HCT116 (cell line): Measurements from ENCODE around the gene SDSL. TPM values are rescaled to one million over a fixed set of nuclear protein-coding genes. Genes with fewer than 3 reads are reported as not detected.

Experiments
- ATAC-seq: fragments of 200-7000 bp; cut with Tn5 transposase; 2 replicates; pipeline ENCODE4 v1.9.1; 2020; ENCODE audit warnings: mild to moderate bottlenecking, moderate library complexity
- BruUV-seq: library from RNA; stranded (reverse); fragments of 400-500 nt; replicated peaks from 2 replicates; lab custom pipeline; 2021; lab: Mats Ljungman, UMichigan
- CTCF ChIA-PET: fragments of 300-600 bp; sonication (Branson Sonifier 250); formaldehyde crosslinking; loops from one replicate; lab custom pipeline; 2021; ENCODE audit warnings: antibody characterized with exemption; lab: Charles Lee
- POLR2A ChIA-PET: fragments of 300-600, 350-600 bp; sonication (Branson Sonifier 250); formaldehyde crosslinking; loops from one replicate; lab custom pipeline; 2021; ENCODE audit warnings: antibody characterized with exemption; lab: Charles Lee
- RAD21 ChIA-PET, 2 experiments: fragments of 300-600 bp; sonication (Branson Sonifier 250); formaldehyde crosslinking; loops; one replicate each; lab custom pipeline; 2023; ENCODE audit warnings: low total read pairs in 2 of 2; ENCODE audit not compliant: uncharacterized antibody in 2 of 2, unreplicated experiment in 2 of 2, low non-redundant PET in 1 of 2; lab: Charles Lee
- DNase-seq: peaks from one replicate; pipeline ENCODE4 v3.0.0-alpha.2; 2010; ENCODE audit warnings: low read depth, low spot score
- H2AFZ ChIP-seq: fragments of 200-600 bp; shearing (Covaris generic), sonication (generic); 2 replicates; pipeline ENCODE4 v1.6.1; 2017; ENCODE audit warnings: low read depth, mixed run types, mixed read lengths, antibody characterized with exemption, low read length; ENCODE audit not compliant: poor library complexity, severe bottlenecking
- H3K27ac ChIP-seq: 2 replicates; pipeline ENCODE4 v1.5.1; 2012; ENCODE audit warnings: low read depth, low read length
- H3K27me3 ChIP-seq: fragments of 200-600 bp; sonication (generic); 2 replicates; pipeline ENCODE4 v1.6.1; 2016; ENCODE audit warnings: mixed run types, low read length, mixed read lengths; ENCODE audit not compliant: insufficient read depth
- H3K36me3 ChIP-seq, 2 experiments: fragments of 200-500 bp in 1 of 2; fragments of 200-600 bp in 1 of 2; sonication (Bioruptor generic) in 1 of 2; sonication (generic) in 1 of 2; 2 replicates each; pipeline versions ENCODE4 v1.5.1 to v1.6.1; 2014 to 2016; ENCODE audit warnings: low read length in 2 of 2, inconsistent platforms in 1 of 2, mixed read lengths in 1 of 2, mixed run types in 1 of 2; ENCODE audit not compliant: insufficient read depth in 2 of 2, control insufficient read depth in 1 of 2
- H3K4me1 ChIP-seq, 2 experiments: fragments of 200-600 bp in 1 of 2; sonication (generic) in 1 of 2; 2 replicates each; pipeline versions ENCODE4 v1.5.1 to v1.6.1; 2012 to 2017; ENCODE audit warnings: low read length in 2 of 2, inconsistent platforms in 1 of 2, mild to moderate bottlenecking in 1 of 2, mixed read lengths in 1 of 2, mixed run types in 1 of 2, moderate library complexity in 1 of 2; ENCODE audit not compliant: insufficient read depth in 2 of 2, control insufficient read depth in 1 of 2
- H3K4me2 ChIP-seq: fragments of 200-600 bp; sonication (generic); 2 replicates; pipeline ENCODE4 v1.6.1; 2017; ENCODE audit warnings: mixed run types, low read length, mixed read lengths
- H3K4me3 ChIP-seq, 2 experiments: fragments of 200-600 bp in 1 of 2; sonication (generic) in 1 of 2; replicated peaks in 1 of 2; 2 replicates each; pipeline ENCODE4 v1.5.1; 2011 to 2016; ENCODE audit warnings: low read length in 2 of 2, control low read depth in 1 of 2, low read depth in 1 of 2, mild to moderate bottlenecking in 1 of 2, mixed read lengths in 1 of 2, mixed run types in 1 of 2
- H3K79me2 ChIP-seq: fragments of 200-600 bp; sonication (generic); 2 replicates; pipeline ENCODE4 v1.6.1; 2017; ENCODE audit warnings: mild to moderate bottlenecking, mixed run types, low read length, moderate library complexity, mixed read lengths; ENCODE audit not compliant: insufficient read depth
- H3K9ac ChIP-seq: fragments of 200-600 bp; sonication (generic); 2 replicates; pipeline ENCODE4 v1.6.1; 2016; ENCODE audit warnings: low read length, mixed read lengths
- H3K9me2 ChIP-seq: fragments of 200-600 bp; sonication (generic), shearing (Covaris generic); 2 replicates; pipeline ENCODE4 v1.6.1; 2017; ENCODE audit warnings: mixed run types, mild to moderate bottlenecking, moderate library complexity; ENCODE audit not compliant: insufficient read depth
- H3K9me3 ChIP-seq, 2 experiments: fragments of 200-500 bp in 1 of 2; fragments of 200-600 bp in 1 of 2; sonication (Bioruptor generic) in 1 of 2; sonication (generic) in 1 of 2; 2 replicates each; pipeline ENCODE4 v1.6.1; 2014 to 2017; ENCODE audit warnings: low read length in 2 of 2, mixed read lengths in 2 of 2, inconsistent platforms in 1 of 2, low read depth in 1 of 2, mild to moderate bottlenecking in 1 of 2, mixed run types in 1 of 2, moderate library complexity in 1 of 2; ENCODE audit not compliant: control insufficient read depth in 1 of 2, insufficient read depth in 1 of 2
- H4K20me1 ChIP-seq: fragments of 200-600 bp; sonication (generic), shearing (Covaris generic); 2 replicates; pipeline ENCODE4 v1.6.1; 2017; ENCODE audit warnings: mixed run types, mild to moderate bottlenecking, moderate library complexity; ENCODE audit not compliant: insufficient read depth
- EGR1 ChIP-seq: IDR thresholded peaks from 2 replicates; pipeline ENCODE4 v1.6.1; 2012; ENCODE audit warnings: low read depth
- ELF1 ChIP-seq: IDR thresholded peaks from 2 replicates; pipeline ENCODE4 v1.6.1; 2012; ENCODE audit warnings: low read depth, borderline replicate concordance
- EZH2phosphoT487 ChIP-seq: fragments of 200-600 bp; IDR thresholded peaks from 2 replicates; pipeline ENCODE4 v1.6.1; 2018; ENCODE audit warnings: antibody characterized with exemption, borderline replicate concordance
- POLR2A ChIP-seq: IDR thresholded peaks from 2 replicates; pipeline ENCODE4 v1.7.0; 2011; ENCODE audit warnings: borderline replicate concordance; ENCODE audit not compliant: insufficient read depth, insufficient read length; ENCODE audit errors: extremely low read depth
- POLR2AphosphoS5 ChIP-seq: IDR thresholded peaks from 2 replicates; pipeline ENCODE4 v1.6.1; 2011; ENCODE audit warnings: mild to moderate bottlenecking, low read depth, low read length, moderate library complexity
- SIN3A ChIP-seq: IDR thresholded peaks from 2 replicates; pipeline ENCODE4 v1.6.1; 2012; ENCODE audit warnings: low read depth
- SP1 ChIP-seq: IDR thresholded peaks from 2 replicates; pipeline ENCODE4 v1.6.1; 2012; ENCODE audit warnings: low read depth
- SRF ChIP-seq: IDR thresholded peaks from 2 replicates; pipeline ENCODE4 v1.6.1; 2012; ENCODE audit warnings: low read depth
- YY1 ChIP-seq: IDR thresholded peaks from 2 replicates; pipeline ENCODE4 v1.6.1; 2011; ENCODE audit warnings: low read length, low read depth, moderate library complexity, mild to moderate bottlenecking; ENCODE audit not compliant: insufficient replicate concordance; ENCODE audit errors: extremely low read depth
- ZBTB33 ChIP-seq: IDR thresholded peaks from 2 replicates; pipeline ENCODE4 v1.6.1; 2011; ENCODE audit warnings: mild to moderate bottlenecking, low read length, moderate library complexity; ENCODE audit not compliant: insufficient replicate concordance; ENCODE audit errors: extremely low read depth
- ZNF274 ChIP-seq: fragments of 200-500 bp; sonication (Bioruptor generic); IDR thresholded peaks from 2 replicates; pipeline ENCODE4 v1.6.1; 2014; ENCODE audit warnings: mild to moderate bottlenecking, low read depth, low read length, inconsistent platforms
- intact Hi-C: fragments of 100-400 bp; cut with micrococcal nuclease; formaldehyde crosslinking; loops from 2 replicates; pipeline ENCODE4 v1.10.0; 2022
- total RNA-seq: library from RNA; stranded (reverse); gene quantifications from one replicate; pipeline ENCODE4 v1.2.1, GENCODE V29; 2021; ENCODE audit not compliant: unreplicated experiment
- TF ChIP-seq, protein P1 (sequence below): IDR thresholded peaks from 2 replicates; pipeline ENCODE4 v1.6.1; 2012; ENCODE audit warnings: low read depth
- TF ChIP-seq, protein P2 (sequence below): IDR thresholded peaks from 2 replicates; pipeline ENCODE4 v1.6.1; 2012
- TF ChIP-seq, protein P3 (sequence below): IDR thresholded peaks from 2 replicates; pipeline ENCODE4 v1.6.1; 2012

SDSL gene
- total RNA-seq, 1 experiment from 2014 or later, result 19.1 TPM

- TF ChIP-seq ZNF274, result no peak
- TF ChIP-seq, all 23 proteins: peak for 0
Measured at GRCh38 chr12:113453330-113453729, 31.1 kb downstream of the SDSL start (continued).

GRCh38 chr12:113456199-113456598, 34.0 kb downstream of the SDSL start:
- Histone ChIP-seq H3K4me3 (no peak overlapping the region), H4K20me1 (no peaks in the 10 kb centered on the region), H3K36me3 (no peaks in the 10 kb centered on the region), H3K9me3 (no peaks in the 10 kb centered on the region), H3K79me2 (no peaks in the 10 kb centered on the region), H3K27ac (no peak overlapping the region), H3K9ac (no peak overlapping the region), H3K9me2 (no peaks in the 10 kb centered on the region), H3K4me2 (no peak overlapping the region)
- CTCF ChIA-PET, result no interaction called here
- RAD21 ChIA-PET, result no interaction called here
- ATAC-seq, result no peak
- TF ChIP-seq SIN3A, result no peak
- no peak for TF ChIP-seq EZH2phosphoT487
- TF ChIP-seq, all 23 proteins: peak for 0
- no peaks in the 10 kb centered on the region for H3K4me1 ChIP-seq
- H3K27me3 ChIP-seq, result peaks cover 21% of the 10 kb centered on the region
- no peak for DNase-seq
- H2AFZ ChIP-seq, result no peak overlapping the region
- BruUV-seq, result no TSS peak
- intact Hi-C loops, result no loop called here
- POLR2A ChIA-PET, result no interaction called here

DNA sequence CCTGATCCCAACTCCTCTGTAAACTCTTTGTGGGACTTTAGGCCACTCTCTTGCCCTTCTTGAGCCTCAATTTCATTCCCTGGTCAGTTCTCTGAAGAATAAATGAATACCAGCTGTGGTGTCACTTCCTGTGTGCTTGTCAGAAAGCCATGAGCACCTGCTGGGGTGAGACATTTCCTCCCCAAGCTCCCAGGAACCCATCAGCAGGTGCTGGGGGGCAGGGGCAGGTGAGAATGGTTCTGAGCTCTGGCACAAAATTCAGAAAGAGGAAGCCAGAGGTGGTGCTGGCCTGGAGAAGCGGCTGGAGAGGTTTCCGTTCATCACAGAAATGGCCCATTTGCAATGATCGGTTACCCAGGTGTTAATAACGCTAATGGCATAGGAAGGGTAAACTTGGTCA, 34.6 kb downstream of the SDSL start:
- Histone ChIP-seq H4K20me1 (no peaks in the 10 kb centered on the region), H3K36me3 (no peaks in the 10 kb centered on the region), H3K4me3 (no peak overlapping the region), H3K9ac (no peak overlapping the region), H3K9me3 (no peaks in the 10 kb centered on the region), H2AFZ (no peak overlapping the region), H3K27me3 (peaks cover 21% of the 10 kb centered on the region), H3K4me1 (no peaks in the 10 kb centered on the region; a peak in 1 of 4 replicates), H3K79me2 (no peaks in the 10 kb centered on the region), H3K9me2 (no peaks in the 10 kb centered on the region), H3K4me2 (no peak overlapping the region), H3K27ac (no peak overlapping the region)
- intact Hi-C loops, result no loop called here
- CTCF ChIA-PET, result no interaction called here
- RAD21 ChIA-PET, result no interaction called here
- no peak for ATAC-seq
- POLR2A ChIA-PET, result no interaction called here
- no TSS peak for BruUV-seq
- DNase-seq, result no peak
- TF ChIP-seq SRF (no peak), EZH2phosphoT487 (no peak), ELF1 (no peak), SIN3A (no peak), ZBTB33 (no peak), YY1 (no peak), SP1 (no peak), POLR2A (no peak), EGR1 (no peak), POLR2AphosphoS5 (no peak)
- TF ChIP-seq, protein P1, sequence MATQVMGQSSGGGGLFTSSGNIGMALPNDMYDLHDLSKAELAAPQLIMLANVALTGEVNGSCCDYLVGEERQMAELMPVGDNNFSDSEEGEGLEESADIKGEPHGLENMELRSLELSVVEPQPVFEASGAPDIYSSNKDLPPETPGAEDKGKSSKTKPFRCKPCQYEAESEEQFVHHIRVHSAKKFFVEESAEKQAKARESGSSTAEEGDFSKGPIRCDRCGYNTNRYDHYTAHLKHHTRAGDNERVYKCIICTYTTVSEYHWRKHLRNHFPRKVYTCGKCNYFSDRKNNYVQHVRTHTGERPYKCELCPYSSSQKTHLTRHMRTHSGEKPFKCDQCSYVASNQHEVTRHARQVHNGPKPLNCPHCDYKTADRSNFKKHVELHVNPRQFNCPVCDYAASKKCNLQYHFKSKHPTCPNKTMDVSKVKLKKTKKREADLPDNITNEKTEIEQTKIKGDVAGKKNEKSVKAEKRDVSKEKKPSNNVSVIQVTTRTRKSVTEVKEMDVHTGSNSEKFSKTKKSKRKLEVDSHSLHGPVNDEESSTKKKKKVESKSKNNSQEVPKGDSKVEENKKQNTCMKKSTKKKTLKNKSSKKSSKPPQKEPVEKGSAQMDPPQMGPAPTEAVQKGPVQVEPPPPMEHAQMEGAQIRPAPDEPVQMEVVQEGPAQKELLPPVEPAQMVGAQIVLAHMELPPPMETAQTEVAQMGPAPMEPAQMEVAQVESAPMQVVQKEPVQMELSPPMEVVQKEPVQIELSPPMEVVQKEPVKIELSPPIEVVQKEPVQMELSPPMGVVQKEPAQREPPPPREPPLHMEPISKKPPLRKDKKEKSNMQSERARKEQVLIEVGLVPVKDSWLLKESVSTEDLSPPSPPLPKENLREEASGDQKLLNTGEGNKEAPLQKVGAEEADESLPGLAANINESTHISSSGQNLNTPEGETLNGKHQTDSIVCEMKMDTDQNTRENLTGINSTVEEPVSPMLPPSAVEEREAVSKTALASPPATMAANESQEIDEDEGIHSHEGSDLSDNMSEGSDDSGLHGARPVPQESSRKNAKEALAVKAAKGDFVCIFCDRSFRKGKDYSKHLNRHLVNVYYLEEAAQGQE, result no peak
- TF ChIP-seq, protein P2, sequence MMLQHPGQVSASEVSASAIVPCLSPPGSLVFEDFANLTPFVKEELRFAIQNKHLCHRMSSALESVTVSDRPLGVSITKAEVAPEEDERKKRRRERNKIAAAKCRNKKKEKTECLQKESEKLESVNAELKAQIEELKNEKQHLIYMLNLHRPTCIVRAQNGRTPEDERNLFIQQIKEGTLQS, result no peak
- TF ChIP-seq, protein P3, sequence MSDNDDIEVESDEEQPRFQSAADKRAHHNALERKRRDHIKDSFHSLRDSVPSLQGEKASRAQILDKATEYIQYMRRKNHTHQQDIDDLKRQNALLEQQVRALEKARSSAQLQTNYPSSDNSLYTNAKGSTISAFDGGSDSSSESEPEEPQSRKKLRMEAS, result no peak
